ENCODE results near the gene NR2F1-AS1. TPM values are rescaled to one million over a fixed set of nuclear protein-coding genes. Genes with fewer than 3 reads are reported as not detected.
A peak's percentile ranks its signal among the peaks of the same experiment; 100 is the strongest.

Gene NR2F1-AS1
- total and polyA plus RNA-seq, 2 experiments from 2014 or later, result 0.59 to 4.5 TPM

- H3K9me2 ChIP-seq (ENCODE audit: insufficient read depth), result no peaks in the 10 kb centered on the region
- H2AFZ ChIP-seq, result peak overlapping the region; percentile 69
- Mint-ChIP-seq H3K4me3 (no peak overlapping the region; the same call in 2 of the 3 replicates), H3K9me3 (no peaks in the 10 kb centered on the region; the same call in 2 of the 3 replicates), H3K27me3 (ENCODE audit: insufficient read depth, low read depth, poor library complexity) (peaks cover 3% of the 10 kb centered on the region), H3K27ac (no peak overlapping the region), H3K4me1 (peaks cover 30% of the 10 kb centered on the region), H3K36me3 (ENCODE audit: low read depth) (no peaks in the 10 kb centered on the region; the same call in 2 of the 3 replicates)
- H3K79me2 ChIP-seq (replicated peaks; ENCODE audit: insufficient read depth), result no peaks in the 10 kb centered on the region
- peak overlapping the region; percentile 69 for H3K4me3 ChIP-seq
- H4K20me1 ChIP-seq (replicated peaks; ENCODE audit: insufficient read depth), result peaks cover 27% of the 10 kb centered on the region
- H3F3A ChIP-seq (replicated peaks; ENCODE audit: low read depth), result peaks cover 21% of the 10 kb centered on the region; the same call in 1 of the 2 replicates
- DNase-seq (ENCODE audit: low spot score) (peak; percentile 69), ATAC-seq (peak; percentile 18)
- peak overlapping the region; percentile 95 for H3K4me2 ChIP-seq
- H3K27me3 ChIP-seq (ENCODE audit: insufficient read depth), result peaks cover 95% of the 10 kb centered on the region
- no peaks in the 10 kb centered on the region for H3K36me3 ChIP-seq (ENCODE audit: insufficient read depth)
- peaks cover 66% of the 10 kb centered on the region for H3K4me1 ChIP-seq (ENCODE audit: insufficient read depth)
- TF ChIP-seq ETS1 (IDR thresholded peaks at IDR 0.05) (no peak), NANOG (IDR thresholded peaks at IDR 0.05; ENCODE audit: borderline replicate concordance) (no peak), EZH2 (IDR thresholded peaks at IDR 0.05; ENCODE audit: low read depth, unreplicated experiment) (peak; percentile 95), ZNF462 (CRISPR knock-in tag; IDR thresholded peaks at IDR 0.05) (no peak), REST (IDR thresholded peaks at IDR 0.05; ENCODE audit: unreplicated experiment) (no peak), POLR2AphosphoS5 (IDR thresholded peaks at IDR 0.05; ENCODE audit: low read depth) (no peak), STAT1 (IDR thresholded peaks at IDR 0.05; ENCODE audit: unreplicated experiment) (no peak), EZH2phosphoT487 (IDR thresholded peaks at IDR 0.05; ENCODE audit: unreplicated experiment) (peak; percentile 10), JUNB (IDR thresholded peaks at IDR 0.05; ENCODE audit: unreplicated experiment) (no peak)
- H3K27ac ChIP-seq (ENCODE audit: low read depth), result no peak overlapping the region
Observed at GRCh38 chr5:93580063-93580926, 724 bp downstream of the NR2F1-AS1 start.
